CMK (cell line): ENCODE measurements around the gene OR52A5.

Source experiments
- DNase-seq: peaks from one replicate; pipeline ENCODE4 v3.0.0-alpha.2; 2010; ENCODE audit warnings: low read depth

The OR52A5 gene

GRCh38 chr11:5115339-5115738, 22.8 kb downstream of the OR52A5 start:
- DNase-seq, result no peak

GRCh38 chr11:5107285-5107684, 30.9 kb downstream of the OR52A5 start:
- DNase-seq, result no peak

GRCh38 chr11:5103066-5103465, 35.1 kb downstream of the OR52A5 start:
- no peak for DNase-seq

- no peak for DNase-seq
Measured at GRCh38 chr11:5102246-5102645, 35.9 kb downstream of the OR52A5 start.

- no peak for DNase-seq
Measured at GRCh38 chr11:5096011-5096410, 42.1 kb downstream of the OR52A5 start.

- DNase-seq, result no peak
Measured at GRCh38 chr11:5092821-5093585, 45.2 kb downstream of the OR52A5 start.

- DNase-seq, result no peak
Measured at GRCh38 chr11:5090668-5091067, 47.5 kb downstream of the OR52A5 start.

- no peak for DNase-seq
Measured at GRCh38 chr11:5088556-5088955, 49.6 kb downstream of the OR52A5 start.

GRCh38 chr11:5083602-5084001, 54.6 kb downstream of the OR52A5 start:
- no peak for DNase-seq

GRCh38 chr11:5081405-5081804, 56.8 kb downstream of the OR52A5 start:
- no peak for DNase-seq
